GM21423 (cell line): ENCODE results near the gene ABCA6.

ENCODE experiments used
- ATAC-seq: cut with Tn5 transposase; IDR thresholded peaks from one replicate; pipeline ENCODE4 v1.9.1; 2021; ENCODE audit warnings: mild to moderate bottlenecking, moderate library complexity; ENCODE audit not compliant: unreplicated experiment

The ABCA6 gene

GRCh38 chr17:69142175-69142802 lies 594 bp upstream of the ABCA6 start:
- no peak for ATAC-seq

GRCh38 chr17:69134112-69134511 lies 7.6 kb downstream of the ABCA6 start:
- ATAC-seq, result no peak

- ATAC-seq, result no peak
Observed at GRCh38 chr17:69130627-69131296, 10.9 kb downstream of the ABCA6 start.

DNA sequence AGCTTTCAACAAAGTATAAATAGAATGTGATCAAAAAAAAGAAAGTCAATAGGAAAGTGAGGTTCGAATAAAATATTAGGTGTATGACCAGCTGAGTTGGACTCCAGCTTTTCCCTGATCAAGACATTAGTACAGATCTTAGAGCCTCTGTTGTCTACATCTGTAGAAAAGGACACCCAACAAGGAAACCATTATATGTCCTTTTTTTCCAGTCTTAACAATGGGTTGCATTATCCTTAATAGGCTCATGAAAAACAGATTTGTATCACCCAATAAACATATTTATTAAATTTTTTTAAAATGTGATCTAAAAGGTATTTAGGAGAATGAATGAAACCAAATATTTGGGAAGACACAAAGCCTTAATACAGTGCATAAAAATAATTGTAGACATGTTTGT lies 18.1 kb downstream of the ABCA6 start:
- ATAC-seq, result no peak

GRCh38 chr17:69122065-69122464 lies 19.6 kb downstream of the ABCA6 start:
- ATAC-seq, result no peak

DNA sequence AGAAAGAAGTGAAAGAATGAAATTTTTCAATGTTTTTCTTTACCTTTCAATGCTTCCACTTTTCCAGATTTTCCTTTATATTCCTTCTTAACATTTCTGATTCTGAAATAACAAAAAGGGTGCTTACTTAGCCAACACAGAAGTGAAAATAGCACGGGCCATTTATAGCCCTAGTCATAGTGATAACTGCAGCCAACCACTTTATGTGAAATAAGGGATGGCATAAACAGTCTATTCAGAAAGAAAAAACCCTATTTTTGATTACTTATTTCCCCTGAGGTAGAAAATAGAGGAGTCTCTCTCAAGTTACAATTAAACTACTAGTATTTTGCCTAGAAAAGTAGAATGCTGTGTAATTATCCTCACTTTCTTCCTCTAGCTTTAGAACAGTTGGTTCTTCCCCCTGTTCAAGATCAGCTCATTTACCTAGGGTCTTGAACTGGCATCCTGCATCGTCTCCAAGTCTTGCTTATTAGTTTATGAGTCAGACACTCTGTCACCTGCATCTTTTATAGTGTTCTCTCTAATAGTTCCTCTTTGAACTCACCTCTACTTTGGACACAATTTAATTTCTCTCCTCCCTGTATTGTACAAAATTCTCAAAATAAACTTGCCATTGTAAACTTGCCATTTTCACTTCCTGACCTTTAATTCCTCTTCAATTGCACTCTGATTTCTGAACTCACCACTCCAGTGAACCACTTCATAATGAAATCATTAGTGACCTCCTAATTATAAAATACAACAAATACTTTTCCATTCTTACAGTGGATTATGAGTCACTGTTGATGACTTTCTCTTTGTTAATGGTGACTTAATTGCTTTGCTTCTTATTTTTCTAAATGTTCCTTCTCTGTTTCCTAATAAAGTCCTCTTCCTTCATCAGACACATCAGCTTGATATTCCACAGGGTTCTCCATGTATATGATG lies 23.6 kb downstream of the ABCA6 start:
- ATAC-seq, result peak; percentile 35

- no peak for ATAC-seq
Observed at GRCh38 chr17:69111794-69112193, 29.9 kb downstream of the ABCA6 start.

- no peak for ATAC-seq
Observed at GRCh38 chr17:69105907-69106730, 35.6 kb downstream of the ABCA6 start.

DNA sequence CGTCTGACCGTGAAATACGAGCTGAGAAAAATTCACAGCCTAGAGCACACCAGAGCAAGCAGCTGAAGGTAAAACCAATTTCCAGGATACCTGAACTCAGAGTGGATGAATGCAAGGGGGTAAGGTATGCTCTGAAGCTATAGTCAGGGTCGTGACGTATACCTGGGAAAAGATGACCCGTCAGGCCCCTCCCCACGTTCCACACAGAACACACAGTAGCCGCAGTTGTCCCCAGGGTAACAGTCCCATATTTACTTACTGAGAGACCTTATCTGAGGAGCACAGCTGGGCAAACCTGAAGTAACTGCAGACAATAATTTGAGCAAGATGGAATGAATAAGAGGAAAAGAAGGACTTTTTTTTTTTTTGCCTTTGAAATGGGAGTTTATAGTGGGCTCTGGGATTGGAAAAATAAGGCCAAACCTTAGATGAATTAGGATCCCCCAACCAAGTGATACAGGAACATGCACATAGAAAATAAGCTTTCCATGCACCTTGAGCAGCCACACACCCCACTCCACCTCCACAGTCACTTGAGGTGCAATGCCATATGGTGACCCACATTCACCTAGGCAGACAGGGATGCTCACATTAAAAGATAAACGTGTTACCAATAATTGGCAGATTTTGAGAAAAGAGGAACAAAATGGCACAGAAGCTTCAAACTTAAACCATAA lies 38.0 kb downstream of the ABCA6 start:
- no peak for ATAC-seq

DNA sequence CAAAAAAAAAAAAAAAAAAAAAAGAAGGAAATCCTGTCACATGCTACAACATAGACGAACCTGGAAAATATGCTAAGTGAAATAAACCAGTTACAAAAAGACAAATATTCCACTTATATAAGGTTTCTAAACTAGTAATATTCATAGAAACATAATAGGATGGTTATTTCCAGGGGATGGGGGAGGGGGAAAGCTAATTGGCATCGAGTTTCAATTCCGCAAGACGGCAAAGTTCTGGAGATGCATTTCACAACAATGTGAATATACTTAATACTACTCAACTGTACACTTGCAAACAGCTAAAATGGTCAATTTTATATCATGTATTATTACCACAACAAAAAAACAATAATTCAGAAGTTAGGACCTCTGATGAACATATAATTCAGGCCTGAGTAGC lies 43.1 kb downstream of the ABCA6 start:
- no peak for ATAC-seq

DNA sequence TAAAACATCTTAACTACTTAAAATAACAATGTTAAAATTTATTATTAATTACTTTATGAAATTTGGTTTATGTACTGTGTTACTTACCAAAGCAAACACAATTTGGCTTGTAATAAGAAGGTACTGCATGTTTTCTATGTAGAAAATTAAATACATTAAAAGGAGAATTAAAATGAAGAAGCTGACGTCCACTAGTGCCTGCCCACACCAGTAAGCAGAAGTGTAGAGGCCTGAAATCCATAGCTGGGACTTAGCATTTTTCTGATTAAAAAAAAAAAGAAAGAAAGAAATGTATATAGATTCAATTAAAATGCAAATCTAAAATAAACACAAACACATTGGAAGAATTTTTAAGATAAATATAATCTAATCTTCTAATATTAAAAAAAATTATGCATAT lies 45.2 kb downstream of the ABCA6 start:
- no peak for ATAC-seq

DNA sequence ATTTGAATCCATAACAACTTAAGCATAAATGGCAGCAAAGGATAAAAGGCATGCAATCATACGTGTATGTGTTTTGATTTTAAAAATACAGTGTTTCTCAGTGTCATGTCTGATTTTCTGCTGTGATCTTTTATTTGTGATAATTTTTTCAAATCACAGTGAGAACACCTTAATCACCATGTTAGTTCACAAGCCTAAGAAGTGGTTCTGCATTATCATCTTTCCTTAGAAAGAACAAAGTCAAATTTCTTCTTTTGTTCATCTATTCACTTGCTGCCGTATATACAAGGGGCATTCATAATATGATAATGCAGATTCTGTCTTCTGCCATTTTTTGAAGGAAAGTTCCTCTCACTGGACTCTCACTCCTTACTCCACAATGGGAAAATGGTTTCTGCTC lies 47.7 kb downstream of the ABCA6 start:
- no peak for ATAC-seq

GRCh38 chr17:69093279-69093789 lies 48.4 kb downstream of the ABCA6 start:
- ATAC-seq, result peak; percentile 57

GRCh38 chr17:69090365-69090764 lies 51.3 kb downstream of the ABCA6 start:
- ATAC-seq, result no peak

DNA sequence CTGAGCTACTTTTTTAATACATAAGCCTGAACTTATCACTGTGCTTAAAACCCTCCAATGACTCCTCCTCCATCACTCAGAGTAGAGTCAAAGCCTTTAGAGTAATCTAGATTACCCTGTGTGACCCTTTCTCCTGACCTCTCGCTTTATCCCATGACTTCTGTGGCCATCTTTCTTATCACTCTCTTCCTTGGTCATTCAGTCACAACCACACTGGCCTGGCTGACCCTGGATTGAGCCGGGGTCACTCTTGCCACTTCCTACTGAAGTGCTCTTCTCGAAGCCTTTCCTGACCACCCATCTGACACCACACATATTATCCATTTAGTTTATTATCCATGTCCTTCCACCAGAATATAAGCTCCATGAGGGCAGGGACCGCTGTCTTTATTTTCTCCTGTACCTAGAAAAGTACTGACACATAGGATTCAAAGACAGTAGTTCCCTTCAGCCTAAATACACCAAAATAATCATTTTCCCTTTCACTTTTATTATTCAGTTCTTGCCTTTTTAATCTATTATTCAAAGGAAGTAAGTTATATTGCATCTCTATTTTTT lies 53.0 kb downstream of the ABCA6 start:
- no peak for ATAC-seq

GRCh38 chr17:69086641-69087040 lies 55.1 kb downstream of the ABCA6 start:
- no peak for ATAC-seq

- no peak for ATAC-seq
Observed at GRCh38 chr17:69084911-69085310, 56.8 kb downstream of the ABCA6 start.

- ATAC-seq, result no peak
Observed at GRCh38 chr17:69082696-69083095, 59.0 kb downstream of the ABCA6 start.

DNA sequence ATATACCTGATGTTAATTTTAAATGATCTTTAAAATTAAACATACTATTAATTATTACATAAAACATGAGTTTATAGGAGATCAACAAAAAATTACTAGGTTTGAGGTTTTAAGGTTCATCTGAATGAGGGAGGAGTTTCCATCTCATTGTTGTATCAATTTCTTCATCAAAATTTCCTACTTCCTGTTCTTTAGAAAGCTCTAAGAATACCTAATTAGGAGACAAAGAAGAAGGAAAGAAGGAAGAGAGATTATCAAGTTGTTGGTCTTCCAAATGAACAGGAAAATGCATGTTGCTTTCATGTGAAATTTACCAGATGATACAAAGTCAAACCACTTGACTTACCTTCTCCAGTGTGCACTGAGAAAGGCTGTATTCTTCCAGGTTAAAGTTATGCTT lies 62.8 kb downstream of the ABCA6 start:
- ATAC-seq, result no peak

DNA sequence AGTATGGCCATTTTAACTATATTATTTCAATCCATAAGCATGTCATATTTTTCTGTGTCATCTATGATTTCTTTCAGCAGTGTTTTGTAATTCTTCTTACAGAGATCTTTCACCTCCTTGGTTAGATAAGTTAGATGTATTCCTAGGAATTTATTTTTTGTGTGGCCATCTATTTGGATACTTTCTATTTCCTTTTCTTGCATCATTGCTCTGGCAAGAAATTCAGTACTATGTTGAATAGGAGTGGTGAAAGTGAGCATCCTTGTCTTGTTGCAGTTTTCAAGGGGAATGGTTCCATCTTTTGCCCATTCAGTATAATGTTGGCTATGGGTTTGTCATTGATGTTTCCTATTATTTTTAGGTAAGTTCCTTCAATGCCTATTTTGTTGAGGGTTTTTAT lies 65.9 kb downstream of the ABCA6 start:
- no peak for ATAC-seq
